Caki2 (cell line): ENCODE results near the gene LINC01488. TPM values are rescaled to one million over a fixed set of nuclear protein-coding genes. Genes with fewer than 3 reads are reported as not detected.

ENCODE experiments used
- DNase-seq: peaks from one replicate; pipeline ENCODE4 v3.0.0-alpha.2; 2015; ENCODE audit warnings: low read depth
- in situ Hi-C: cut with HindIII; loops from 2 replicates; pipeline ENCODE4 v1.10.0; 2016; ENCODE audit warnings: low sequenced_read_pairs, low pct_unique_long_range_greater_than_20kb, mixed read lengths
- total RNA-seq: library from RNA; depleted of rRNA; stranded (reverse); fragments of >200 nt; shearing (Covaris generic); gene quantifications from 2 replicates; pipeline ENCODE4 v1.2.3, GENCODE V29; 2014; ENCODE audit warnings: low replicate concordance; rRNA removed

Gene LINC01488
- not detected in 2 replicates for total RNA-seq

GRCh38 chr11:69481393-69481844 is at the start of gene LINC01488:
Gene LINC01488 (plus strand): TSS chr11:69481663.
- in situ Hi-C loops = no loop called here

DNA sequence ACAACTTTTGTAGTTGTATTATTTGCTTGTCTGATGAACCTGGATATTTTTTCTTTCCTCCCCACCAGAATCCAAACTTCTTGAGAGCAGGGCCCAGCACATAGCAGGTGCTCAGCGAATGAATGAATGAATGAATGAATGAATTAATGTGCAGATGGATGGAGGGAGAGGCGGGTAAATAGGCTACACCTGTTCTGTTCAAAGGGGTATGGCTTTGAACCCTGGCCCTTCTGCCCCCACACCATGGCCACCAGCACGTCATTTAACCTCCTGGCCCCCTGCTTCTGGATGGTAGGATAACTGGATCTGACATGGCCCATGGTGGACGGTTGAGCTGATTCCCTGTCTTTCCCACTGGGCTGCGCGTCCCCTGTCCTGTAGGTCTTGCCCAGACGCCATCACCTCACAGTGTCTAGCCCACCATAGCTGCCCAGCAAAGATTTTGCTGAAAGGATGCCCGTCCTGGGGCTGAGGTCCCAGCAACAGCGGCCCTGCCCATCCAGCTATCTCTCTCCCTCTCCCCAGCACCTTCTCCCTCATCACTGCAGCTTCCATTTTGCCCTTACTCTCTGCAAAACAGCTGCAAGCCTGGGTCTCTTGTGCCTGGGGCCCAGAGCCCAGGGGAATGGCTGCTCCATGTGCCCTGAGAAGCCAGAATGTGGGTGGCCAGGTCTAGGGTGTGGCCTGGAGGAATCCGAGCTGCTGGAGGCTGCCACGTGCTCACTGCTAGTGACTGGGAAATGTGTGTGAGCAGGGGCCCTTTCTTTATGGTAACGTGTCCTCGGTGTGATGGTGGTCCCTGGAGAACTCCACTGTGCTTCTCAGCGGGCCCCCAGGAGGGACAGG is 49.3 kb upstream of the LINC01488 start:
- in situ Hi-C loops = no loop called here
- no peak for DNase-seq

More at GRCh38 chr11:69481393-69481844, at the start of gene LINC01488:
- DNase-seq = no peak

DNA sequence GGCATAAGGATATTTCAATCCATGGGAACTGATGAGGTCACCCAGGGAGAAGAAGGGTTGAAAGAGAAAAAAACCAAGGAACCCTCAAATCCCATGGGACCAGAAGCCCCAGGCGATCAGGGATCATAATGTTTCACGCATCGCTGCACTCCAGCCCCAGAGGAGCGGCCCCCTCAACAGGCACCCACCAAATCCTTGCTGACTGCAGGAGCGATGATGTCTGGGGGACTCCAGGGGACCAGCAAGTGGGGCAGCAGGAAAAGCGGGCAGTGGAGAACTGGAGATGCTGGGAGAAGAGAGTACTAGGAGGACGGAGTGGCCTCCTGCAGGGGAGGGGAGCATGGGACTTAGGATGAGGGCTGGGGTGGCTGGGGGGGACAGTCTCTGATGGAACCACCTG is 47.7 kb upstream of the LINC01488 start:
- in situ Hi-C loops = no loop called here
- DNase-seq = no peak

- in situ Hi-C loops = no loop called here
- DNase-seq = no peak
Measured at GRCh38 chr11:69434471-69434931, 47.0 kb upstream of the LINC01488 start.

DNA sequence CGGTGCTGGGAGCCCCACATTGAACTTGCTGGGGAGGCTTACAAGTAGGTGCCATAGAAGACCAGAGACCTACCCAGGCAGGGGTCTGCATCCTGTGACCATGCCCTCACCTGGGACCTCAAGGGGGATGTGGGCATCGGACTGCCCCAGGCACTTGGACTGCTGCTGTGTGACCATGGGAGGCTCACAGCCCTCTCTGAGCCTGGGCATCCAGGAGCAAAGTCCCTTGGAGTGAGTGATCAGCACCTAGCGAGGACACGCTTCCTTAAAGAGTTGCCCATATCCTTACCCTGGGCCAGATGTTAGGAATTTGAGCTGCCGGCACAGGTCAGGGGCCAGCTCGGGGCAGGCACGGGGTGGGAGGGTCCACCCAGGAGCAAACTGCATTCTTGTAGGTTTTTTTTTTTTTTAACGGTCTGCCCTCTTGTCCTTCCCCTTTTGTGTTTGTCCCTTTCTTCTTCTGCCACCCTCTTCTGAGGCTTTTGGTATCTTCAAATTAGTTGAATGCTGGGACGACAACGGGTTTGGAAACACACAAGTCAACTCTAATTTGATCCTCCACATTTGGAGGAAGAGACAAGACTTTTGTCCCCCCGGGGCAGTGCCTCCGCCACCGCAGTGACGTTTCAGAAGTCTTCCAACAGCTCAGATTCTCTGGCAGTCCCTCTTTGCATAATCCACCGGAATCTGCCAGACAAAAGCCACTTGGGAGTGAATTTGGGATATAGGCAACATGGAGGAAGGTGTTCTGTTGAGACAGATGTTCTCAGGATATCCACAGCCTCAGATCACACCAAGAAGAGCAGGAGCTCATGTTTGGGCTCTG is 46.1 kb upstream of the LINC01488 start:
- in situ Hi-C loops = no loop called here

GRCh38 chr11:69436041-69436982 is 45.2 kb upstream of the LINC01488 start:
- DNase-seq = no peak
- in situ Hi-C loops = no loop called here

More for the DNA sequence above, 46.1 kb upstream of the LINC01488 start:
- no peak for DNase-seq

- DNase-seq = peak; percentile 91
- in situ Hi-C loops = no loop called here
Measured at GRCh38 chr11:69437001-69437875, 44.2 kb upstream of the LINC01488 start.

DNA sequence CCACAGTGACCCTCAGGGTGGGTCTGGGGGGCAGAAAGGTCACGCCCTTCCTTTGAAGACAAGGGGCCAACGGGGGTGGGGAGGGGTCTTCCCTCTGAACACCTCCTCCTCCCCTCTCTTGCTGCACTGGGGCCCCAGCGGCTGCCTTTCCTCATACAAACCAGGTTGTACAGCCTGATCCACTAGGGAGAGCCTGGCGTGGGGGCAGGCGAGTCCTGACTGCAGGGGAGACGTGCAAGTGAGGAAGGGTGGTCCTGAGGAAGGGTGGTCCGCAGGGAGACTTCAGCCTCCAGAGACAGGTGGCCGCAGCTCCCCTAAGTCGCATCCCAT is 43.6 kb upstream of the LINC01488 start:
- no peak for DNase-seq
- in situ Hi-C loops = no loop called here

- in situ Hi-C loops = no loop called here
- DNase-seq = no peak
Measured at GRCh38 chr11:69438286-69438920, 43.1 kb upstream of the LINC01488 start.

GRCh38 chr11:69439127-69439526 is 42.3 kb upstream of the LINC01488 start:
- in situ Hi-C loops = no loop called here
- no peak for DNase-seq

- in situ Hi-C loops = no loop called here
- no peak for DNase-seq
Measured at GRCh38 chr11:69439651-69440464, 41.6 kb upstream of the LINC01488 start.

GRCh38 chr11:69440876-69441275 is 40.6 kb upstream of the LINC01488 start:
- in situ Hi-C loops = no loop called here
- no peak for DNase-seq

DNA sequence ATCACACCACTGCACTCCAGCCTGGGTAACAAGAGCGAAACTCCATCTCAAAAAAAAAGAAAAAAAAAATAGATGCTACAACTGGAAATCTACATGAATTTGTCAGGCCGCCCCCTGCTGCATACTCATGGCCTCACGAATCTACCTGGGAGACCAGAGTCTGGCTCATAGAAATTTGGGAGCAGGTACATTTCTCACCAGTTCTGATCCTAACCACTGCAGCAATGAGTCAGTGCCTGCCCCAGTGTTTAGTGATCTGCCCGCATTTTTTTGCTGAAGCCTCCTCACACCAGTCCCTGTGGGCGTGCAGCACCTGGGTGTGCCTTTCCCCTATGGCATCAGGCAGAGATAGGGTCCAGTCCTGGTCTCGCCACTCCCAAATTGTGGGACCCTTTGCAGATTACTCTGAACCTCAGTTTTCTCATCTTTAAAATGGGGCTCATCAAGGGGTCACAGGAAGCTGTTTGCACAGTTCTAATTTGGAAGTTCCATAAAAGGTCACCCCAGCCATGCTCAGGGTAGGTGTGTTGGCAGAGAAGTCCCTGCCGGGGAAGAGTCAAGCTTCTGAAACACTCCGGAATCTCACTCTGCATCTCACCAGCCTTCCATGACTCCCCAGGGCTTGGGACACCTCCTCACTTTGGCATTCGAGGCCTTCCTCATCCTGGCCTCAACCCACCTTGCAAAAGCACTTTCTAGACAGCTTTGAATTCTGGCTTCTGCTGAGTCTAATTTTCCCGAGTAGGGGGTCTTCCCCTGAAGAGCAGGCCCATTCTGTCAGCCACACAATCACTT is 39.3 kb upstream of the LINC01488 start:
- no peak for DNase-seq
- in situ Hi-C loops = no loop called here

DNA sequence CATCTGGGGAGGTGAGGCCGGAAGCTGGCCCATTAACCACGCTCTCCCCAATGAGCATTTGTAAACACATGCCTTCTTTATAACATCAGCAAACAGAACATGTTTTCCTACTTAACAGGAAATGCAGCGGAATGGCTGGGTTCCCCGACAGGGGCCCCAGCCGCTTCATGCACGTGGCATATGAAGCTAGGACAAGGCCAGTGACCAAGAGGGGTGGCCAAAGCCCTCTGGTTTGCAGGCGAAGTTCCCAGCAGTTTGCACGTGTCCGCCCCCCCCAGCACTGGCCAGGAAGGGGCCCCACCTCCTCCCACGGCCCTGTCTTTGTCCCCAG is 38.7 kb upstream of the LINC01488 start:
- no peak for DNase-seq
- in situ Hi-C loops = no loop called here

DNA sequence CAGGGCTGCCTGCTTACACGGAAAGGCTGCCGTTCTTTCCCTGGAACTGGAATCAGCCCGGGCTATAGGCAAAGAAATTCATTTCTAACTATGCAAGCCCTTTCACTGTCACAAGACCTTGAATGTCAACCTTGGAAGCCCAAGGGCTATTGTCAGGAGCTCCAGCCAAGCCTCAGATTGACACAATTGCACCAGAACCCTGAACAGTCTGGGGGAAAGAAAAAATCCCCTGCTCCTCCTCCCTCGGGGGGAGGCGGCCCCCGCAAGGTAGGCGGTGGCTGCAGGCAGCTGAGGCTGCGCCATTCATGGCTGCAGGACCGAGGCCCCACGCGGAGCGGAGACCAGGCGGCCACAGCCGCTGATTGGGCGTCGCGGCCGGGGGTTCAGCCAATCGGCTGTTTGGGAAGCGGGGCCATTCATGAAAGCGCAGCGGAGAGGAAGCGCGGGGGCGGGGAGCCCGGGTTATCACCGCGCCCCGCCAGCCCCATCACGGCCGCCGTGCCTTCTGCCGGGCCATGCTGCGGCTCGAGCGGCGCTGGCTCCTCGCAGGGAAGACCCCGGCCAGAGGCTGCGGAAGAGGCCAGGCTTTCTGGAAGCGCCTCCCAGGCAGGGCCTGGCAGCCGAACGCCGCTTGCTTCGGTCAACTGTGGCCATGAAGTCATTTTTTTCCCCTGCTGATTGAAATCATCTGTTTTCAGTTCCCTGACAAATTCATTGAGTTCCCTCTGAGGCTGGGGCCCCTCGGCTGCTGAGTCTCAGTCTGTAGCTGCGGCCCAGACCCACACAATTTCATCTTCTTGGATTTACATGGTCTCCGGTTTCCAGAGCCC is 38.1 kb upstream of the LINC01488 start:
- in situ Hi-C loops = no loop called here
- DNase-seq = peak; percentile 95
